Medulla oblongata (tissue), 1 donor: ENCODE measurements around the gene AOX1.
"Not testable (repeated sequence)": the region's sequence is repeated elsewhere in the genome, so short reads cannot be mapped to it uniquely, and the experiment has no call there.

ENCODE experiments used
- DNase-seq: peaks from one replicate; pipeline ENCODE4 v3.0.0-alpha.2; 2015; ENCODE audit errors: extremely low spot score

Gene AOX1

DNA sequence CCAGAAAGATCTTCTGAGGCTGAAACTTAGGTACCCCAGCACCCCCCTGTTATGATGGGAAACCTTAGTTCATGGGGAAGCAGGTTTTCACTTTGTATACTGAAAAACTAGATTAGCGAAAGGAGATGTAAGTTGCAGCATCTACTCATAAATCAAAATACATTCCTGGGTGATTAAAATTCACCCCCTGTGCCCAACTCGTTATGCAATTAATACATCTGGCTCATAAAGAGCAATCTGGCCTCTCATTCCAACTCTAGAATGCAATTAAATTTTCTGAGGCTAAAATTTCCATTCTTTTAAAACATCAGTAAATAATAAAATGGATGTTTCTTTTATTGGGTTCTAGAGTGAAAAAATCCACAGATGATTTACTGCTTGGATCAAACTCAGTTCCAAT is 115.0 kb downstream of the AOX1 start:
- no peak for DNase-seq

DNA sequence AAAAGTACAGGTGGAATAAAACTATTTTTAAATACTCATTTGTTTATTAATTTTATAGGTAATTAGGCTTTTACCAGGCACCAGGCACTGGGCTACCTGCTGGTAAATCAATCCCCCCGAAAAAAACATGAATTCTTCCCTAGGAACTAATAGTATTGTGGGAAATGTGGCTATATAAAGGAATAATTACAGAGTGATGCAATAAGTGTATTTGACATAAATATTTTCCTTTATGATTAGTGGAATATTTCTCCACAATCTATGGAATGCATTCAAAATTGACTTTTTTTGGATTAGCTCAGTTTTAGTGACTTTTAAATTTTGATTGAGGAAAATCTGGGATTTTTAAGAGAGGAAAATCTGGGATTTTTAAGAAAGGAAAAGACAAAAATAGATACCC is 116.2 kb downstream of the AOX1 start:
- DNase-seq = no peak

DNA sequence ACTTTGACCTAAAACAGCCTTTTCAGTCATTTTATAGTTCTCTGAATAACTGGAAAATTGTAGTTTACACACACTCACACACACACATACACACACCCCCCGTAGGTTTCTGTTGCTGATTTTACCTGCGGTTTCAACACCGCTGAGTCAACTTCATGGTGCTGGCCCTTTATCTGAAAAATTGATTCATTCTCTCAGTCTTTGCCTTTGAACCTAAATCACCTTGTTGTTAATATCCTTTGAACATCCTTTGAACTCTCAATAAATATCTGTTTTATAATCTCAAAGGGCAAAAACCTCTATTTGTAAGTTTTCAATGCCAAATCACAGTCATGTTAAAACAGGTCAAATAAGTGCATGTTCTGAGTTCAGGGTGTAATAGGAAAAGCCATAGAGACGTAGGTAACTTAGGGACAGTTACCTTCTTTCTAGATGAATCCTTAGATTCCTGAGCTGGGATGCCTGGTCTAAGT is 116.9 kb downstream of the AOX1 start:
- no peak for DNase-seq

DNA sequence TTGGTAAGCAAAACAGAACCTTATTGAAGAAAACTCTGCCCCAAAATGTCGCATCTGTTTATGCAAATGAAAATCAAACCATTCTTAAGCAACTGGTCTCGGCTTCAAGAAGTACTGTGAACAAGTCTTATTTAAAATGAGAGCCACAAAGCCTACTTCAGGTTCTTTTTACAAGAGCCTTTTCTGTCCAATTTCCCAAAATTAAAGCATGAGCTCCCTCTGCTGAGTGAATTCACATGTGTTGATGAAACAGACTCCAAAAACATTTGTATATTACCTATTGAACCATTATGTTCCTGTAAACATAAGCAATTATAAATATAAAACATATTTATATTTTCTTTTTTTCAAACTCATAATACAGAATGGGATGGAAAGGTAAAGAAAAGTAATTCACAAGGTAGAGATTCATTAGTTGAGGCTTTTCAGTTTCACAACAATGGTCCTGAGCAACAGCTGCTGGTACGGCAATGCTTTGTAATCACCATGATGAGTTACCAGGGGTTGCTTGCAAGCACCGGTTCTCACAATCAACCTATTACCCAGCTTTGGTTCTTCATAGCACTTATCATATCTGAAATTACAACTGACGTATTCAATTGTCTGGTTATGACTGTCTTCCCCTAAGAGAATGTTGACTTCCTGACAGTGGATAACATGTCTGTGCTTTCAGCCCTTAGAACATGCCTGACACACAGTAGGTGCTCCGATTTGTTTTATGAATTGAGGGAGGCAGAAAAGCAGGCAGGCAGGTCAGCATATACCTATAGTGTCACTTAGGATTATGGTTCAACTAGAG is 117.5 kb downstream of the AOX1 start:
- DNase-seq = peak; percentile 92

DNA sequence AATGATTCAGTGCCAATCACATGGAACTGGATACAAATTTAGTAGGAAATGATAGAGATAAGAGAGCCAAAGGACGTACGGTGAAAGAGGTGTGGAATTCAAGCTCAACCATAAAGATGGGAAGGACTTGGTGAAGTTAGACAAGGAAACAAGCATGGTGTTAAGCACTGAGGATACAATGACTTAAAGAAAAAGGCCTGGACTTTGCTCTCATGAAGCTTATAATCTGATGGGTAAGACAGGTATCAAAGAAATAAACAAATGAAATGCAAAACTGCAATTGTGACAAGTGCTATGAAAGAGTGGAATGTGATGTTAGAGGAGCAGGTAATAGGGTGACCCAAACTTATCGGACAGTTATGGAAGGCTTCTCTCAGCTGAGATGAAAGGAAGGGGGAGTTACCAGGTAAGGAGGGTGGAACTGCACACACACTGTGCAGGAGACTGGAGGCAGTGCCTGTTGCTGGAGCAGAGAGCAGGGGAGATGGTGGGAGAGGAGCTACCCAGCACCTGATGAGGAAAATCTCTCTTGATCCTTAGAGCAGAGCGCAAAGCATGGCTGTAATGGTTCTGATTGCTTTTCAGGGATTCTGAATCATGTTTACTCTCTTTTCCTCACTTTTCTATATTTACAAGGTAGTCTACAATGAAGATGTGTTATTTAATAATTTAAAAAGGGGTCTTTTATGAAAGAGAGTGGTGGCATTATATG is 118.3 kb downstream of the AOX1 start:
- no peak for DNase-seq

DNA sequence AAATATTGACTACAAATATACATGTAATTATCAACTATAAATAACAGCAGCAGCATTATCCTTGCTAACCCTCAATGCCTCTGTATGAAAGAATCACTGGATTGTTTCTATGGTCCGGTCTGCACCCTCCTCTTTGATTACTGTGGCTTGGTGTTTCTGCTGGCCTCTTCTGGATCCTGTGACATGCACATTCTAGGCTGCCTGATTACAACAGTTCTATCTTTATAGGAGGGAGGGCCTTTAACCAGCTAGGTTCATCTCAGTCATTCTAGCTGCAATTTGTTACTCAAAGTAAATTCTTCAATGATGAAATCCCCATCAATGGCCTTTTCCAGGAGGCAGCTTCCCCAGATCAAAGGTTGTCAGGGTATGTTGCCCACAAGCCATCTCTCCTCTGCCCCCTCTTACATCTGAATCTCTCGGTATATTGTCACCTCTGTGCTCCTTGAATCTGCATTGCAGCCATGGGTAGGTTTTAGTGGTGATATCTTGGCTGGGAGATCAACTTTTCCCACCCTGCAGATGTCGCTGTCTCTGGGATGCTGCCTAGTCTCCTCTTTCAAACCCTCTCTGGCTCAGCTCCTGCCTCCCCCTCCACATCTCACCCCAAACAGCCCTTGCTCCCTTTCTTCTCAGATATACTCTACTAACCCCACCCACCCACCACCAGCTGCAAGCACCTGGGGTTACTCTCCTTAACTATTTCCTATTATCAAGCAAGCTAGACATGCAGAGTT is 119.7 kb downstream of the AOX1 start:
- peak; percentile 78 for DNase-seq

DNA sequence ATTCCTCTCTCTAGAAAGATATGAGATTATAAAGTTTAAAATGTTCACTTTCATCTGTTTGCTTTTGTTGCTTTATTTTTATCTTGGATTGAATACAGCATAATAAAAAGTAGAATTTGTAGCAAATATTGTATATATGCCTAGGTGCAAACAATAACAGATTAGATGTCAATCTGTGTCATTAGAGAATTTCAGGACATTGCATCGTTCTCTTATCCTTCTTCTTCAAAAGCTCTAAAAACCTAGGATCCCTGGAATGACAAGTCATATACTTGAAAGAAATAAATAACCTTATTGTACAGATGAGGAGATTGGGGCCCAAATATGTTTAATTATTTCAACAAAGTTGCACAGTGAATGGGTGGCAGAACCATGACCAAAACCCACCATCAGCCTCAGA is 123.1 kb downstream of the AOX1 start:
- DNase-seq = no peak

DNA sequence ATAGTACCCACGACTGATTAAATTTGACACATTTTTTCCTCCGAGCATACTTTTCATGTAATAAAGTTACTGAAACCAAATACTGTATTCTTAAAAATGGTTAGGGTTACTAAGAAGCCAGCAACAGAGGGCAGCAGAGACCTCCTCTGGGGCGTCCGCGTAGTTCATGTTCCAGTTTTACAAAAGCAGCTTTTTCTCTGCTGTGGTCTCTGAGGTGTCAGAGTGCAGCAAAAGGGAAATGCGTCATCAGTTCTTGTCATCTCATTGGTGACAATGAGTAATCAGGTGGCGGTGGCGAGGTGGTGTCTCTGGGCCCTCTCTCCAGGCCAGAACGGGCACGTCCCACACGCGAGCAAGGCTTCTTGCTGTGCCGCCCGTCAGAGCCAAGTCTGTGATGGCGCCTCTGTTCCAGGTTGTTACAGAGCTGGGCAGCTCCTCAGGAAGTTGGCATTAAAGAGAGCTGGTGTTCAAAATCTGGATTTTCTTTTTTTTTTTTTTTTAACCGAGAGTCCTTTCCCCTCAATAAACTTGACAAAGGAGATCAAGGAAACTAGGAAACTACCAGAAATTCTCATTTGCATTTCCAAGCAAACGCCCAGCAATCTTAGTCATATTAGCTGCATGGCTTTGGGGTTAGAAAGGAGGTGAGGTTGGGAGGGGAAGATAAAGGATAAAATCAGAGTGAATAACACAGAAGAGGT is 127.3 kb downstream of the AOX1 start:
- peak; percentile 97 for DNase-seq

DNA sequence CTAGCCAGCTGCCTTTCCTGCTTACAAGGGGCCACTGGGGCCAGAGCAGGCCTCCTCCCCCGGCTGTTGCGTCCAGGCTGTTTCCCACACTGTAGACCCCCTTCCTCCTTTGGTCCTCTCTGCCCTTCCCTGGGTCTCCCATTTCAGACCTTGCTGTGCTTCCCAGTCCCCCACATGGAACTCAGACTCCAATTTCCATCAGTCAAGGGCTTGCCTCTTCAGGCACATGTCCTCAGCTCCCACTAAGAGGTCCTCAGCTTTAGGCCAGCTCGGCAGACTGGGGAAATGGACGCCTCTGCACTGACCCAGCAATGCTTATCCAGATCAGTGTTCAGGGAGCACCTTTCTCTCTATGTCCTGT is 127.9 kb downstream of the AOX1 start:
- DNase-seq = no peak

DNA sequence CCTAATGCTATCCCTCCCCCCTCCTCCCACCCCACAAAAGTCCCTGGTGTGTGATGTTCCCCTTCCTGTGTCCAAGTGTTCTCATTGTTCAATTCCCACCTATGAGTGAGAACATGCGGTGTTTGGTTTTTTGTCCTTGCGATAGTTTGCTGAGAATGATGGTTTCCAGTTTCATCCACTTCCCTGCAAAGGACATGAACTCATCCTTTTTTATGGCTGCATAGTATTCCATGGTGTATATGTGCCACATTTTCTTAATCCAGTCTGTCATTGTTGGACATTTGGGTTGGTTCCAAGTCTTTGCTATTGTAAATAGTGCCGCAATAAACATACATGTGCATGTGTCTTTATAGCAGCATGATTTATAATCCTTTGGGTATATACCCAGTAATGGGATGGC is 129.2 kb downstream of the AOX1 start:
- not testable (repeated sequence) for DNase-seq

DNA sequence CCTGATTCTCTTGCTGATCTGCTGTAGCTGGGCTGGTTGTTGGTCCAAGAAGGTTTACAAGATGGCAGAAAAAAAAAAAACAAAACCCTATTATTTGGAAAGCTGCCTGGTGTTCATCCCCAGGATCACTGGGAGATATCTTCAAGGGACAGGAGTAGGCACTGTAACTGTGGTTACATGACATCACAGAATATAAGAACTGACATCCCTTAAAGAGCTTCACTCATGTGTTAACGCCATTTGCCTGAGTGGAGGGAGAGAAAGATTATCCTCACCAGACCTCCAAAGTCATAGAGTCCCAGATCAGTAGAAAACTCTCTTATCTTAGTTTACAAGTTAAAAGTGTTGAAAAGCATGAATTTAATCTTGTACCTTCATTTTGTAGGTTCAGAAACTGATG is 130.6 kb downstream of the AOX1 start:
- DNase-seq = no peak
